Measurements from ENCODE around the gene PCGF3. TPM values are rescaled to one million over a fixed set of nuclear protein-coding genes. Genes with fewer than 3 reads are reported as not detected.
"Not testable (repeated sequence)": the region's sequence is repeated elsewhere in the genome, so short reads cannot be mapped to it uniquely, and the experiment has no call there.

The PCGF3 gene
- total RNA-seq, 1 donor from 2014 or later, result 23.0 TPM

DNA sequence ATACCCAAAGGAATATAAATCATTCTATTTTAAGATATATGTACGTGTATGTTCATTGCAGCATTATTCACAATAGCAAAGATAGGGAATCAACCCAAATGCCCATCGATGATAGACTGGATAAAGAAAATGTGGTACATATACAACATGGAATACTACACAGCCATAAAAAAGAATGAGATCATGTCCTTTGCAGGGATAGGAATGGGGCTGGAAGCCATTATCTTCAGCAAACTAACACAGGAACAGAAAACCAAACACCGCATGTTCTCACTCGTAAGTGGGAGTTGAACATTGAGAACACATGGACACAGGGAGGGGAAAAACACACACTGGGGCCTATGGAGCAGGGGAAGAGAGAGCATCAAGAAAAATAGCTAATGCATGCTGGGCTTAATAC is 101.3 kb downstream of the PCGF3 start:
- H3K9ac ChIP-seq (ENCODE audit: low read depth in 1 of 3, low read length in 3 of 3); H3K4me3 ChIP-seq (ENCODE audit: low read length in 3 of 3); H3K27ac ChIP-seq (ENCODE audit: low read depth, low read length); H3K4me1 ChIP-seq (ENCODE audit: control insufficient read depth in 3 of 3, insufficient read depth in 3 of 3, low read length in 3 of 3); H3K9me3 ChIP-seq (ENCODE audit: control insufficient read depth in 3 of 3, low read length in 3 of 3); H3K36me3 ChIP-seq (ENCODE audit: control insufficient read depth in 3 of 3, insufficient read depth in 3 of 3, low read length in 3 of 3): not testable (repeated sequence)
- peaks cover 16 to 25% (median 17%) of the 10 kb centered on the region in 3 donors for H3K27me3 ChIP-seq (ENCODE audit: control insufficient read depth in 3 of 3, insufficient read depth in 3 of 3, low read length in 3 of 3)

DNA sequence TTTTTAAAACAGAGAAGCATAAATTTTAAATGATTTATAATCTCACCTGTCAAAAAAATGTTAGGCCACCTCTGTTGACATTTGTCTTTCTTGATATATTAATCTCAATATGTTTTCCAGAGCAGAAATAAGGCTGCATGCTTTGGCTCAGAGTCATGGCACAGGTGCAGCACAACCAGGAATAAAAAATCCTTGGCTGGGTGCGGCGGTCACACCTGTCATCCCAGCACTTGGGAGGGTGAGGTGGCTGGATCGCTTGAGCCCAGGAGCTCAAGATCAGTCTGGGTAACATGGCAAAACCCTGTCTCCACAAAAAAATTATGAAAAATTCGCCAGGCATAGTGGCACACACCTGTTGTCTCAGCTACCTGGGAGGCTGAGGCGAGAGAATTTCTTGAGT is 102.2 kb downstream of the PCGF3 start:
- Histone ChIP-seq H3K4me1 (ENCODE audit: control insufficient read depth in 3 of 3, insufficient read depth in 3 of 3, low read length in 3 of 3) (no peaks in the 10 kb centered on the region), H3K27me3 (ENCODE audit: control insufficient read depth in 3 of 3, insufficient read depth in 3 of 3, low read length in 3 of 3) (peaks cover 24 to 33% (median 24%) of the 10 kb centered on the region in 3 donors), H3K36me3 (ENCODE audit: control insufficient read depth in 3 of 3, insufficient read depth in 3 of 3, low read length in 3 of 3) (no peaks in the 10 kb centered on the region), H3K4me3 (ENCODE audit: low read length in 3 of 3) (no peak overlapping the region), H3K9ac (ENCODE audit: low read depth in 1 of 3, low read length in 3 of 3) (no peak overlapping the region), H3K9me3 (ENCODE audit: control insufficient read depth in 3 of 3, low read length in 3 of 3) (peaks cover 0 to 4% (median 0%) of the 10 kb centered on the region in 3 donors), H3K27ac (ENCODE audit: low read depth, low read length) (no peak overlapping the region)

DNA sequence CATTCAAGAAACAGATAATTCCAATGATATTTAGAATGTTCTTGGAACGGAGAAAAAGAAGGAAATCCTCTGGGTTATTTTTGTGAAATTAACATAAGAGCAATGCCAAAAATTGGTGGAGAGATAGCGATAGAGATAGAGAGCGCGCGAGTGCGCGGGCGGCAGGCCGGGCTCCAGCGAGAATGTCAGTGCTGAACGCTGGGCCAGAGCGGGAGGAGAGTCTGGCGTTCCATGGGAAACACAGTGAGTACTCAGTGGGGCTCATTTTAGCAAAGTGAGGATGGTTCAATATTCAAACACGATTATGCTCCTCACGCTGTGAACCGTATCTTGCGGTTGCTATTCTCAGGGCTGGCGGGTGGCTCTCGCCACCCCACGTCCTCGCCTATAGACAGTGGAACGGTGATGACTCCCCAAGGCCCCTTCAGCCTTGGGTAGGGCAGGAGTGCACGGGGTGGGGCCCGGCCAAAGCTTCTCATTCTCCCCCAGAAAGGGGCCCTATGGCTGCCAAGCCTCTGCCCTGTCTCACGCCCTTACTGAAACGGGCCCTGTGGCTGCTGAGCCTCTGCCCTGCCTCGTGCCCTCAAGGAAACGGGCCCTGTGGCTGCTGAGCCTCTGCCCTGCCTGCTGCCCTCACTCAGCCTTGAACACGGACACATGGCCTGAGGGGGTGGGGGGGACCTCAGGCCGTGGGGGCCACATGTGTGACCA is 103.4 kb downstream of the PCGF3 start:
- H3K9me3 ChIP-seq (ENCODE audit: control insufficient read depth in 3 of 3, low read length in 3 of 3), result peaks cover 0 to 4% (median 0%) of the 10 kb centered on the region in 3 donors
- no peaks in the 10 kb centered on the region for H3K36me3 ChIP-seq (ENCODE audit: control insufficient read depth in 3 of 3, insufficient read depth in 3 of 3, low read length in 3 of 3)
- H3K4me1 ChIP-seq (ENCODE audit: control insufficient read depth in 3 of 3, insufficient read depth in 3 of 3, low read length in 3 of 3), result no peaks in the 10 kb centered on the region
- H3K4me3 ChIP-seq (ENCODE audit: low read length in 3 of 3), result no peak overlapping the region
- no peak overlapping the region for H3K27ac ChIP-seq (ENCODE audit: low read depth, low read length)
- no peak overlapping the region for H3K9ac ChIP-seq (ENCODE audit: low read depth in 1 of 3, low read length in 3 of 3)
- H3K27me3 ChIP-seq (ENCODE audit: control insufficient read depth in 3 of 3, insufficient read depth in 3 of 3, low read length in 3 of 3), result peaks cover 25 to 42% (median 33%) of the 10 kb centered on the region in 3 donors

DNA sequence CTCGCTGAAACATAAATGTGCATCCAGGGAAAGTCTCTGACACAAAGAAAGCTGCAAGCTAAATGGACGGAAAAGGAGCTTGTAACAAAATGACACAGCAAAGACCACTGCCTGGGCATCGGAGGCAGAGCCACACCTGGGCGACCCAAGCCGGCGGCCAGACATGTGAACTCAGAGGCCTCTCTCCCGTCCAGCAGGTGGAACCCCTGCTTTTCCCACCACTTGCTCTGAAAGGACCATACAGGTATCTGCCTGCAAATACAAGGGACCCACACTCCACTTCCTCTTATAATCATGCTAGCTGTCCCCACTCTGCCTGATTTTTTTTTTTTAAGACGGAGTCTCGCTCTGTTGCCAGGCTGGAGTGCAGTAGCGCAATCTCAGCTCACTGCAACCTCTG is 108.3 kb downstream of the PCGF3 start:
- H3K4me3 ChIP-seq (ENCODE audit: low read length in 3 of 3), result no peak overlapping the region
- no peak overlapping the region for H3K9ac ChIP-seq (ENCODE audit: low read depth in 1 of 3, low read length in 3 of 3)
- H3K27me3 ChIP-seq (ENCODE audit: control insufficient read depth in 3 of 3, insufficient read depth in 3 of 3, low read length in 3 of 3), result peaks cover 41 to 54% (median 44%) of the 10 kb centered on the region in 3 donors
- no peaks in the 10 kb centered on the region for H3K4me1 ChIP-seq (ENCODE audit: control insufficient read depth in 3 of 3, insufficient read depth in 3 of 3, low read length in 3 of 3)
- no peaks in the 10 kb centered on the region for H3K36me3 ChIP-seq (ENCODE audit: control insufficient read depth in 3 of 3, insufficient read depth in 3 of 3, low read length in 3 of 3)
- no peaks in the 10 kb centered on the region for H3K9me3 ChIP-seq (ENCODE audit: control insufficient read depth in 3 of 3, low read length in 3 of 3)
- H3K27ac ChIP-seq (ENCODE audit: low read depth, low read length), result no peak overlapping the region

DNA sequence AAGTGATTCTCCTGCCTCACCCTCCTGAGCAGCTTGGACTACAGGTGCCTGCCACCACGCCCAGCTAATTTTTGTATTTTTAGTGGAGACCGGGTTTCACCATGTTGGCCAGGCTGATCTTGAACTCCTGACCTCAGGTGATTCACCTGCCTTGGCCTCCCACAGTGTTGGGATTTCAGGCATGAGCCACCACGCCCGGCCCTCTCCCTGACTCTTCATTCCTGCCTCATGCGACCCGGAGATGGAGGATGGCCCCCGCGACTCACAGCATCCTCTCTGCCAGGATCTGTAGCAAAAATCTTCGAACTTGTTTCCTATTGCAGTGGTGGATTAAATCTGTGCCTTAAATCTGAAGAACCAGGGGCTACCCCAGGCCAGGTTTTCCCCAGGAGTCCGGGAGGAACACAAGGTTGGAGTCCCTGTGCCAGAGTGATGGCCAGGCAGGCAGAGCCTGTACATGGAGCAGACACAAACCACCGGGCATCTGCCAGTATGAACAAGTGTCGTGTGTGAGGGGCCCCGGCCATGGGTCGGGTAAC is 108.7 kb downstream of the PCGF3 start:
- no peak overlapping the region for H3K9ac ChIP-seq (ENCODE audit: low read depth in 1 of 3, low read length in 3 of 3)
- H3K4me3 ChIP-seq (ENCODE audit: low read length in 3 of 3), result no peak overlapping the region
- H3K27me3 ChIP-seq (ENCODE audit: control insufficient read depth in 3 of 3, insufficient read depth in 3 of 3, low read length in 3 of 3), result peaks cover 46 to 58% (median 46%) of the 10 kb centered on the region in 3 donors
- H3K9me3 ChIP-seq (ENCODE audit: control insufficient read depth in 3 of 3, low read length in 3 of 3), result no peaks in the 10 kb centered on the region
- no peaks in the 10 kb centered on the region for H3K36me3 ChIP-seq (ENCODE audit: control insufficient read depth in 3 of 3, insufficient read depth in 3 of 3, low read length in 3 of 3)
- H3K27ac ChIP-seq (ENCODE audit: low read depth, low read length), result no peak overlapping the region
- H3K4me1 ChIP-seq (ENCODE audit: control insufficient read depth in 3 of 3, insufficient read depth in 3 of 3, low read length in 3 of 3), result no peaks in the 10 kb centered on the region

DNA sequence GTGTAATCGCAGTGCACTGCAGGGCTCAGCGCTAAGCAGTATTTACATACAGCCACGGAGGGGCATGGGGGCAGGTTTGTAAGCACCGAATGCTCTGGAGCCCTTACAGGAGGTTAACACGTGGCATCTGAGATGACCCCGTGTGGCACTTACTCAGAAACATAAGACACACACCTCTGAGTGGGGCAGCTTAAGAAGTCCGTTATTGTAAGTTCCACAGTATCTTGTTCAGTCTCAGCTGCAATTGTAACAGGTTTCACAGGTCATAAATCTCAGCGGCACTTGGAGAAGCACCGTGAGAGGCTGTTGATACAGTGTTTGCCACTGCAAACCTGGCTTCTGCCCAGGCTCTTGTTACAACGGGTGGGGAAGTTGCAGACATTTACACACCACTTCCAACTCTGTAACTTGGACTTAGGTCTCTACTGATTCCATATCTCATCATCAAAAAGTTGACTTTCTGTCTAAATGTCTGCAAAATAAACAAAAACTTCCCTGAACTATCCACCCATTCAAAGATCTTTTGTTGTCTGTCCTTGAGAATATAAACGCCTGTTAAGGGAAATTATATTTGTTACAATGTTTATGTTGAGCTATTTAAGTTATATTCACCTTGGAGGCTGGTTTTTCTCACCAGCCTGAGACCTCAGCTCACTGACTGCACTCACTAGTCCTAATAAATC is 110.0 kb downstream of the PCGF3 start:
- Histone ChIP-seq H3K27ac (ENCODE audit: low read depth, low read length) (no peak overlapping the region), H3K36me3 (ENCODE audit: control insufficient read depth in 3 of 3, insufficient read depth in 3 of 3, low read length in 3 of 3) (no peaks in the 10 kb centered on the region), H3K4me3 (ENCODE audit: low read length in 3 of 3) (no peak overlapping the region), H3K27me3 (ENCODE audit: control insufficient read depth in 3 of 3, insufficient read depth in 3 of 3, low read length in 3 of 3) (peaks cover 56 to 70% (median 56%) of the 10 kb centered on the region in 3 donors), H3K9ac (ENCODE audit: low read depth in 1 of 3, low read length in 3 of 3) (no peak overlapping the region), H3K4me1 (ENCODE audit: control insufficient read depth in 3 of 3, insufficient read depth in 3 of 3, low read length in 3 of 3) (no peaks in the 10 kb centered on the region), H3K9me3 (ENCODE audit: control insufficient read depth in 3 of 3, low read length in 3 of 3) (peaks cover 0 to 3% (median 2%) of the 10 kb centered on the region in 3 donors)

DNA sequence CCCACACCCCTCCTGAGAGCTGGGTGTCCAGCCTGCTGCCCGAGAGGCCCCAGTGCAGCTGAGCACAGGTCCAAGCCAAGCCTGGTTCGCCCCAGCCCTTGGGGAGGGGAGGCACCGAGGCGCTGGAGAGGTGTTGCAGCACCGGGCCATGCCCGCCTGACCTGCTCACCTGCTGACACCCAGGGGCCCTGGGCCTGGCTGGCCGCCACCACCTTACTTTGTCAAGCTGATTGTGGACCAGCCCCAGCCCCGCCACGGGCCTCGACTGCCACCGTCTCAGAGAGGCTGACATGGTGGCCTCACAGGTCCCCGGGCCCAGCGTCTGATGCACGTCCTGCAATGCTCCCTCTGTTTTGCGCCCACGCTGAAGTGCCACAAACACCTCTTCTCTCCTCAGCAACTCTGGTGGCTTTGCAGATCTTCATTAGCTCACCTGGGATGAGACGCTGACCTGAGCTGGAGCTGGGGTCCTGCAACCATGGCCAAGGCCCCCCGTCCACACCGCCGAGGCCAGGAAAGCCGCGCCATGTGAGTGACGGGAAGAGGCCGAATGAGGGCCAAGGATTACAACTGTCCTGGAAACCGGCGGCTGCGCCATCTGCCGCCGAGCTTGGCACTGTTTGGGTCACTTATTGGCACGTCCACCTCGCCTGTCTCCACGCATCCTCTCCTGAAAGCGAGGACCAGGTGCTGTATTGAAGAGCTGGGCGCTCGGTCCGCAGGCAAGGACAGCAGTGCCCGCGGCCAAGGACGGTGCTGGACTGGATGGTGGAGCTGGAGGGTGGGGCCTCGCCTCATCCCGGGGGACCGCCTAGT is 112.7 kb downstream of the PCGF3 start:
- H3K4me1 ChIP-seq (ENCODE audit: control insufficient read depth in 3 of 3, insufficient read depth in 3 of 3, low read length in 3 of 3), result no peaks in the 10 kb centered on the region
- no peaks in the 10 kb centered on the region for H3K36me3 ChIP-seq (ENCODE audit: control insufficient read depth in 3 of 3, insufficient read depth in 3 of 3, low read length in 3 of 3)
- H3K9ac ChIP-seq (ENCODE audit: low read depth in 1 of 3, low read length in 3 of 3), result no peak overlapping the region
- no peak overlapping the region for H3K4me3 ChIP-seq (ENCODE audit: low read length in 3 of 3)
- H3K27me3 ChIP-seq (ENCODE audit: control insufficient read depth in 3 of 3, insufficient read depth in 3 of 3, low read length in 3 of 3), result peaks cover 66 to 76% (median 67%) of the 10 kb centered on the region in 3 donors
- peaks cover 0 to 3% (median 2%) of the 10 kb centered on the region in 3 donors for H3K9me3 ChIP-seq (ENCODE audit: control insufficient read depth in 3 of 3, low read length in 3 of 3)
- H3K27ac ChIP-seq (ENCODE audit: low read depth, low read length), result no peak overlapping the region

DNA sequence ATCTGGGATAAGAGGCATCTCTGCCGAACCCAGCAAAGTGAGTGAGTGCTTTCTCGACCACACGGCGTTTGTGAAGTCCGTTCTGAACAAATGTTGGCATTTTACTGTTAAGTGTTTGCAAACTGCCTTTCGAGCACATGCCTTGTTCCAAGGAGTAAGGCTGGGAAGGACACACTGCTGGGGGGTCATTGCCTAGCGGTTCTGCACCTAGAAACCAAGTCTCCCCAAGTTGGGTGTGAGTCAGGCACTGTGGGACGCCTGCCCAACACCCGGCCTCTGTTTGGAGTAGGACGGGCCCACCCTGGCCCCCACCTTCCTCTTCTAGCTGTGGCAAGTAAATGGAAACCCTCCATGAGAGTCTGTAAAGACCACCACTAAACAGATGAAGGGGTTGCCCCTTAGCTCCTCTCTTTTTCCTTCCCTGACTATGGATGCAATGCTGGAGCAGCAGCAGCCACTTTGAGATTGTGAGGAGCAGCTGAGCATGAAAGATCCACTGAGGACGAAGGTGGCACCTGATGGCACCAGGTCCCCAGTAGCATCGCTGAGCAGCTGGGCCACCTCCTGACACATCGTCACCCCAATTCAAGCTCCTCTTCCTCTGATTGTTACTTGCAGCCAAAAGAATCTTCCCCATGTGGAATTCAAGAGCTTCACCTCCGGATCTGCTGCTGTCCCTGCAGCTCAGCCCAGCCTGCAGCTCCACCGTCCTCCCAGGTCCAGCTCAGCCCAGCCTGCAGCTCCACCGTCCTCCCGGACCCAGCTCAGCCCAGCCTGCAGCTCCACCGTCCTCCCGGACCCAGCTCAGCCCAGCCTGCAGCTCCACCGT is 114.0 kb downstream of the PCGF3 start:
- Histone ChIP-seq H3K27ac (ENCODE audit: low read depth, low read length) (no peak overlapping the region), H3K9me3 (ENCODE audit: control insufficient read depth in 3 of 3, low read length in 3 of 3) (peaks cover 0 to 3% (median 2%) of the 10 kb centered on the region in 3 donors), H3K4me3 (ENCODE audit: low read length in 3 of 3) (no peak overlapping the region), H3K27me3 (ENCODE audit: control insufficient read depth in 3 of 3, insufficient read depth in 3 of 3, low read length in 3 of 3) (peaks cover 72 to 76% (median 72%) of the 10 kb centered on the region in 3 donors), H3K9ac (ENCODE audit: low read depth in 1 of 3, low read length in 3 of 3) (no peak overlapping the region), H3K36me3 (ENCODE audit: control insufficient read depth in 3 of 3, insufficient read depth in 3 of 3, low read length in 3 of 3) (no peaks in the 10 kb centered on the region), H3K4me1 (ENCODE audit: control insufficient read depth in 3 of 3, insufficient read depth in 3 of 3, low read length in 3 of 3) (no peaks in the 10 kb centered on the region)
